GM21723 (cell line): ENCODE results near the gene SCGB1C1.
"Not testable (repeated sequence)": the region's sequence is repeated elsewhere in the genome, so short reads cannot be mapped to it uniquely, and the experiment has no call there.

Experiments used
- ATAC-seq: cut with Tn5 transposase; IDR thresholded peaks from one replicate; pipeline ENCODE4 v1.9.1; 2021; ENCODE audit warnings: mild to moderate bottlenecking, moderate library complexity; ENCODE audit not compliant: unreplicated experiment

Gene SCGB1C1

DNA sequence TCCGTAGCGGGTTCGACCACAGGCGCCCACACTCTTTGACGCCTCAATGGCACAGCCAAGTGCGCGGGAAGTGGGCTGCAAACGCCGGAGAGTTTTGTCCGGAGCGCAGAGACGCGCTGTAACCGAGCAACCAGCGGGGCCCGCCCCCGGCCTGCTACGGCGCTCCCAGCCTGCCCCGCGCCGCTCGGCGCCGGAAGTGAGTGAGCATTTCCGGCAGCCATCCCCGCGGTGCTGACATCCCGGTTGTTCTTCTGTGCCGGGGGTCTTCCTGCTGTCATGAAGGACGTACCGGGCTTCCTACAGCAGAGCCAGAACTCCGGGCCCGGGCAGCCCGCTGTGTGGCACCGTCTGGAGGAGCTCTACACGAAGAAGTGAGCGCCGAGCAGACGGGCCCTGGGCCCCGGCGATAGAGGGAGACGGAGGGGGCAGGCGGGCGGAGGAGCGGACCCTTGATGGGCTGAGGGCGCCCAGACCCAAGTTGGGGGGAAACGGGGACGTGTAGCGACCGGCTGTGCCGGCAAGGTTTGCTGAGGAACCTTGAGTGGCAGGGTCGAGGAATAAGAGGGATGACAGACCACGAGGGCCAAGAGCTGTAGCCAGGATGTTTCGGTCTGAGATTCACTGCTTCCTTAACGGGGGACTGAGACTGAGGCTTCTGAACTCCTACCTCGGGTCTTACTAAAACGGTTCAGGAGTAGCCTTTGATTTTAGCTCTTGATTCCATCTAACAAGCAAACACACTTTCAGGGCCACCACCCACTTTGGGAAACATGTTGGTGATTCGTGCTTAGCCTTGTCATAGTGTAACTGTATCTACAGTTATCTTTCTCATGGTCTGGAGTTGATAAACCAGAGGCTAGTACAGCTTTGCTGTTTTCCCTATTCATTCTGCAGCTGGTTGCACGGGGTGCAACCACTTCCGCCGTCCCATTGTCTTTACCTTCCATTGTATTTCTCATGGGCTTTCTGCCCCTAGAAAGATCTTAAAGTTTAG is 44.2 kb downstream of the SCGB1C1 start, which contains the start of gene PSMD13:
Gene PSMD13 (plus strand): TSS at position 203 of the 994 bp plus-strand sequence. CDS start 74 bp downstream, at position 277.
- ATAC-seq, result peak; percentile 84

GRCh38 chr11:238346-238745 is 45.5 kb downstream of the SCGB1C1 start:
- not testable (repeated sequence) for ATAC-seq

DNA sequence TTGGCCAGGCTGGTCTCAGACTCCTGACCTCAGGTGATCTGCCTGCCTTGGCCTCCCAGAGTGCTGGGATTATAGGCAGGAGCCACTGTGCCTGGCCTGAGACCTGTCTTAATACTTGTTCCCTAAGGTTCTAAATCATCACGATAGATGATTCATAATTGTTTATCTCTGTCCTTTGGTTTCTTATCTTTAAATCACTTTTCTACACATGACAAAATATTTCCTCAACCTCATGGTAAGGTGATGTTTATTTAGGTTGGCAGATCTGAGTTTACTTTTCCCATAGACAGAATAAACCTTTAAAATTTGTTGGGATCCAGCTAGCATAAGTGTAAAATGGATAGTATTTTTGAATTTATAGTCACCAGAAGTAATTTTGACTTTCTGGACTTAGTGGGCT is 47.4 kb downstream of the SCGB1C1 start:
- no peak for ATAC-seq

DNA sequence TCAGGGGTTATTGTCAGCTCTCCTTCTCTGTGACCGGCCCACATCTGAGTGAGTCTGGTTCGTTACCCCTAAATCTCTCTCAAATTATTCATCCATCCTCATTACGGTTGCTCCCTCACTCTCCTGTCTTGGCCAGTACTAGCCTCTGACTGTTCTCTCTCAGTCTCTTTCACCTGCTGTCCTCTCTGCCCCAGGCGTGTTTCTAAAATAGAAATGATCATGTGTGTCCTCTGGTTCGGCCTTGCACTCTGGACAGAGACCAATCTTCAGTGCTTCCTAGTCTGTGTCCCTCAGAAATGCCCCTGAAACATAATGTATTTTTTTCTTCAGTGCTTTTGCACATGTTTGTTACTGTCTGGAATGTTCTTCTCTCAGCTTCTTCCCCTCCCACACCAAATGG is 48.8 kb downstream of the SCGB1C1 start:
- ATAC-seq, result no peak
